Left renal cortex interstitium (tissue), 4 donors: ENCODE data around the gene CDK14. TPM values are rescaled to one million over a fixed set of nuclear protein-coding genes. Genes with fewer than 3 reads are reported as not detected.

Source experiments
- polyA plus RNA-seq, 4 donors: library from polyadenylated mRNA; unstranded; fragments of 120-200 nt; gene quantifications; one replicate each; pipeline ENCODE4 v1.2.1, GENCODE V29; 2013; ENCODE audit not compliant: insufficient read length in 4 of 4

Gene CDK14
- polyA plus RNA-seq, 4 donors: 29.4 to 32.5 (median 29.7) TPM

Other genes starting within 250 kb of the CDK14 start
- 10 to 100 TPM; 21.5 to 29.2 (median 25.1) TPM for gene GTPBP10, start 249.6 kb upstream of the CDK14 start, polyA plus RNA-seq
- 10 to 100 TPM; 42.7 to 62.8 (median 49.5) TPM for gene CLDN12, start 192.9 kb upstream of the CDK14 start, polyA plus RNA-seq
- gene PTTG1IP2, start 126.7 kb upstream of the CDK14 start, polyA plus RNA-seq: not detected